Measurements from ENCODE around the gene TLCD3A.

The TLCD3A gene

GRCh38 chr17:759964-760363 lies 27.6 kb downstream of the TLCD3A start:
- no peak overlapping the region for H3K4me3 ChIP-seq (ENCODE audit: low read length)
- no peak for TF ChIP-seq CTCF (conservative IDR thresholded peaks at IDR 0.05; ENCODE audit: low read length)
- no peak for DNase-seq (ENCODE audit: low read depth)

GRCh38 chr17:760371-760770 lies 28.0 kb downstream of the TLCD3A start:
- TF ChIP-seq CTCF (conservative IDR thresholded peaks at IDR 0.05; ENCODE audit: low read length) = no peak

GRCh38 chr17:767076-767475 lies 34.7 kb downstream of the TLCD3A start:
- no peak for TF ChIP-seq CTCF (conservative IDR thresholded peaks at IDR 0.05; ENCODE audit: low read length)
- DNase-seq (ENCODE audit: low read depth) = no peak
- no peak overlapping the region for H3K4me3 ChIP-seq (ENCODE audit: low read length)

More at GRCh38 chr17:760371-760770, 28.0 kb downstream of the TLCD3A start:
- DNase-seq (ENCODE audit: low read depth) = no peak
- H3K4me3 ChIP-seq (ENCODE audit: low read length) = no peak overlapping the region

GRCh38 chr17:773016-773415 lies 40.6 kb downstream of the TLCD3A start:
- no peak for TF ChIP-seq CTCF (conservative IDR thresholded peaks at IDR 0.05; ENCODE audit: low read length)
- DNase-seq (ENCODE audit: low read depth) = no peak

GRCh38 chr17:773467-774312 lies 41.3 kb downstream of the TLCD3A start:
- no peak for TF ChIP-seq CTCF (conservative IDR thresholded peaks at IDR 0.05; ENCODE audit: low read length)
- no peak overlapping the region for H3K4me3 ChIP-seq (ENCODE audit: low read length)
- no peak for DNase-seq (ENCODE audit: low read depth)

More at GRCh38 chr17:773016-773415, 40.6 kb downstream of the TLCD3A start:
- no peak overlapping the region for H3K4me3 ChIP-seq (ENCODE audit: low read length)

- no peak overlapping the region for H3K4me3 ChIP-seq (ENCODE audit: low read length)
- TF ChIP-seq CTCF (conservative IDR thresholded peaks at IDR 0.05; ENCODE audit: low read length) = no peak
- DNase-seq (ENCODE audit: low read depth) = no peak
These were observed 41.9 kb downstream of the TLCD3A start for GRCh38 chr17:774313-774584.

- no peak overlapping the region for H3K4me3 ChIP-seq (ENCODE audit: low read length)
- no peak for TF ChIP-seq CTCF (conservative IDR thresholded peaks at IDR 0.05; ENCODE audit: low read length)
- no peak for DNase-seq (ENCODE audit: low read depth)
These were observed 45.7 kb downstream of the TLCD3A start for GRCh38 chr17:778096-778495.

Data from AG10803 (cell line).